ENCODE results near the gene WDFY3. TPM values are rescaled to one million over a fixed set of nuclear protein-coding genes. Genes with fewer than 3 reads are reported as not detected.

The WDFY3 gene
- total and polyA plus RNA-seq, 2 donors = 20.6 to 174 TPM

GRCh38 chr4:84803720-84804119 is 162.8 kb downstream of the WDFY3 start:
- Histone ChIP-seq H3K36me3 (ENCODE audit: insufficient read depth) (no peaks in the 10 kb centered on the region), H3K27ac (ENCODE audit: low read depth) (no peak overlapping the region), H3K4me1 (ENCODE audit: insufficient read depth) (no peaks in the 10 kb centered on the region), H3K4me3 (ENCODE audit: low read depth, low read length) (no peak overlapping the region)
- DNase-seq (ENCODE audit: extremely low spot score) = no peak
- 90% methylated on average over 1 of the region's 1 CpG for WGBS

GRCh38 chr4:84803116-84803515 is 163.4 kb downstream of the WDFY3 start:
- DNase-seq (ENCODE audit: extremely low spot score) = no peak
- no peaks in the 10 kb centered on the region for H3K36me3 ChIP-seq (ENCODE audit: insufficient read depth)
- no peak overlapping the region for H3K27ac ChIP-seq (ENCODE audit: low read depth)
- H3K4me1 ChIP-seq (ENCODE audit: insufficient read depth) = no peaks in the 10 kb centered on the region
- no peak overlapping the region for H3K4me3 ChIP-seq (ENCODE audit: low read depth, low read length)
- 92% methylated on average over 2 of the region's 2 CpGs for WGBS

- no peak overlapping the region for H3K27ac ChIP-seq (ENCODE audit: low read depth)
- no peaks in the 10 kb centered on the region for H3K4me1 ChIP-seq (ENCODE audit: insufficient read depth)
- DNase-seq (ENCODE audit: extremely low spot score) = no peak
- H3K36me3 ChIP-seq (ENCODE audit: insufficient read depth) = no peaks in the 10 kb centered on the region
- H3K4me3 ChIP-seq (ENCODE audit: low read depth, low read length) = no peak overlapping the region
Measured at GRCh38 chr4:84800256-84800655, 166.2 kb downstream of the WDFY3 start.

GRCh38 chr4:84799318-84799717 is 167.2 kb downstream of the WDFY3 start:
- Histone ChIP-seq H3K36me3 (ENCODE audit: insufficient read depth) (no peaks in the 10 kb centered on the region), H3K27ac (ENCODE audit: low read depth) (no peak overlapping the region), H3K4me1 (ENCODE audit: insufficient read depth) (no peaks in the 10 kb centered on the region), H3K4me3 (ENCODE audit: low read depth, low read length) (no peak overlapping the region)
- 71% methylated on average over 3 of the region's 3 CpGs for WGBS
- DNase-seq (ENCODE audit: extremely low spot score) = no peak

GRCh38 chr4:84796394-84796793 is 170.1 kb downstream of the WDFY3 start:
- Histone ChIP-seq H3K4me3 (ENCODE audit: low read depth, low read length) (no peak overlapping the region), H3K27ac (ENCODE audit: low read depth) (no peak overlapping the region), H3K4me1 (ENCODE audit: insufficient read depth) (no peaks in the 10 kb centered on the region), H3K36me3 (ENCODE audit: insufficient read depth) (no peaks in the 10 kb centered on the region)
- 86% methylated on average over 3 of the region's 3 CpGs for WGBS
- no peak for DNase-seq (ENCODE audit: extremely low spot score)

GRCh38 chr4:84792366-84793301 is 173.9 kb downstream of the WDFY3 start:
- H3K36me3 ChIP-seq (ENCODE audit: insufficient read depth) = no peaks in the 10 kb centered on the region
- 36% methylated on average over 4 of the region's 4 CpGs for WGBS
- no peaks in the 10 kb centered on the region for H3K4me1 ChIP-seq (ENCODE audit: insufficient read depth)
- H3K27ac ChIP-seq (ENCODE audit: low read depth) = no peak overlapping the region
- H3K4me3 ChIP-seq (ENCODE audit: low read depth, low read length) = no peak overlapping the region
- no peak for DNase-seq (ENCODE audit: extremely low spot score)

- H3K36me3 ChIP-seq (ENCODE audit: insufficient read depth) = peaks cover 1% of the 10 kb centered on the region
Measured at GRCh38 chr4:84790769-84791565, 175.5 kb downstream of the WDFY3 start.

GRCh38 chr4:84786478-84786877 is 180.0 kb downstream of the WDFY3 start:
- DNase-seq (ENCODE audit: extremely low spot score) = no peak
- Histone ChIP-seq H3K4me1 (ENCODE audit: insufficient read depth) (no peaks in the 10 kb centered on the region), H3K4me3 (ENCODE audit: low read depth, low read length) (no peak overlapping the region), H3K36me3 (ENCODE audit: insufficient read depth) (peaks cover 3% of the 10 kb centered on the region), H3K27ac (ENCODE audit: low read depth) (no peak overlapping the region)
- WGBS = 99% methylated on average over 1 of the region's 1 CpG

More at GRCh38 chr4:84790769-84791565, 175.5 kb downstream of the WDFY3 start:
- Histone ChIP-seq H3K27ac (ENCODE audit: low read depth) (no peak overlapping the region), H3K4me1 (ENCODE audit: insufficient read depth) (no peaks in the 10 kb centered on the region), H3K4me3 (ENCODE audit: low read depth, low read length) (no peak overlapping the region)
- WGBS = 87% methylated on average over 5 of the region's 5 CpGs
- DNase-seq (ENCODE audit: extremely low spot score) = no peak

- DNase-seq (ENCODE audit: extremely low spot score) = no peak
- Histone ChIP-seq H3K27ac (ENCODE audit: low read depth) (no peak overlapping the region), H3K36me3 (ENCODE audit: insufficient read depth) (peaks cover 5% of the 10 kb centered on the region), H3K4me1 (ENCODE audit: insufficient read depth) (no peaks in the 10 kb centered on the region), H3K4me3 (ENCODE audit: low read depth, low read length) (no peak overlapping the region)
- 97% methylated on average over 4 of the region's 4 CpGs for WGBS
Measured at GRCh38 chr4:84782517-84782916, 184.0 kb downstream of the WDFY3 start.

- WGBS = 98% methylated on average over 3 of the region's 3 CpGs
- no peak overlapping the region for H3K27ac ChIP-seq (ENCODE audit: low read depth)
- DNase-seq (ENCODE audit: extremely low spot score) = no peak
- peaks cover 2% of the 10 kb centered on the region for H3K36me3 ChIP-seq (ENCODE audit: insufficient read depth)
- H3K4me3 ChIP-seq (ENCODE audit: low read depth, low read length) = no peak overlapping the region
- no peaks in the 10 kb centered on the region for H3K4me1 ChIP-seq (ENCODE audit: insufficient read depth)
Measured at GRCh38 chr4:84780719-84781118, 185.8 kb downstream of the WDFY3 start.

- H3K27ac ChIP-seq (ENCODE audit: low read depth) = no peak overlapping the region
- H3K4me3 ChIP-seq (ENCODE audit: low read depth, low read length) = no peak overlapping the region
- no peaks in the 10 kb centered on the region for H3K4me1 ChIP-seq (ENCODE audit: insufficient read depth)
- H3K36me3 ChIP-seq (ENCODE audit: insufficient read depth) = peaks cover 3% of the 10 kb centered on the region
- no peak for DNase-seq (ENCODE audit: extremely low spot score)
Measured at GRCh38 chr4:84778041-84778440, 188.4 kb downstream of the WDFY3 start.

- Histone ChIP-seq H3K4me3 (ENCODE audit: low read depth, low read length) (no peak overlapping the region), H3K27ac (ENCODE audit: low read depth) (no peak overlapping the region), H3K36me3 (ENCODE audit: insufficient read depth) (peaks cover 2% of the 10 kb centered on the region), H3K4me1 (ENCODE audit: insufficient read depth) (no peaks in the 10 kb centered on the region)
- 95% methylated on average over 3 of the region's 3 CpGs for WGBS
- no peak for DNase-seq (ENCODE audit: extremely low spot score)
Measured at GRCh38 chr4:84767168-84767567, 199.3 kb downstream of the WDFY3 start.

GRCh38 chr4:84753321-84753972 is 213.0 kb downstream of the WDFY3 start:
- Histone ChIP-seq H3K36me3 (ENCODE audit: insufficient read depth) (no peaks in the 10 kb centered on the region), H3K4me1 (ENCODE audit: insufficient read depth) (no peaks in the 10 kb centered on the region), H3K27ac (ENCODE audit: low read depth) (no peak overlapping the region), H3K4me3 (ENCODE audit: low read depth, low read length) (no peak overlapping the region)
- DNase-seq (ENCODE audit: extremely low spot score) = no peak
- WGBS = 62% methylated on average over 7 of the region's 7 CpGs
